ENCODE results near the gene ZNF674. TPM values are rescaled to one million over a fixed set of nuclear protein-coding genes. Genes with fewer than 3 reads are reported as not detected.

ZNF674 gene
- total and polyA plus RNA-seq, 9 of the 15 experiments (the other 6 are each of a cell fraction or from before 2014, with no cell fraction given), result 1.2 to 4.7 (median 2.6) TPM

DNA sequence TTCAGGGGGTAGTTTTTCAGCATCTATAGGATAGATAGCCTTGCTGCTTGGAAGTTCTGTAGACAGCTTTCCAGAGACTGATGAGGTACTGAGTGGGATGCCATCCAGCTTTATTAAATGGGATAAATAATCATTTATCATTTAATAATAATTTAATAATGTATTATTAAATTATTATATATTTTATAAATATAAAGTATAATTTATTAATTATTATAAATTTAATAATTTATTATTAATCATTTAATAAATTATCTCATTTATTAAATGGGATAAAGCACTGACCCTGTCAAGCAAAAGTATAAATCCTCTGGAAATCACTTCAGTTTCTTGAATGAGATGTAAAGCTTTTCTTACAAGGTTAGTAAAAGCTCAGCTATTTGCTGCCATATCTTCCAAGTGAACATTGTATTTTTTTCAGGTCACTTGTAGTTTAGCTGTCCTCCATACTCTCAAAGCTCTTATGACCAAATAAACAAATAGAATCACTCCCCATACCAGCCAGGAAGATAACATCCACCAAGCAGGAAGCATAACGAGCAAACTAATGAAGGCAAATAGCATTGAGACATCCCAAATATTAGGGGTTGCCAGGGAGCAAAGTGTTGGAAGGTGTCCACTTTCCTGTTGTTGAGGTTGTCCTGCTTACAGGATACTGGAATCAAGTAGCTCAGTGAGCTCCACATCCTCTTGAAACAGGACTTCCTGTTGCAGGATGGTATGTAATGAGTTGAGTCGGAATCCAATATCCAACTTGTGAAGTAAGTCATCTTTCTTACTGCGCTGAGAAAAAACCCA is 88.9 kb downstream of the ZNF674 start (continued):
- TF ChIP-seq, protein P1, sequence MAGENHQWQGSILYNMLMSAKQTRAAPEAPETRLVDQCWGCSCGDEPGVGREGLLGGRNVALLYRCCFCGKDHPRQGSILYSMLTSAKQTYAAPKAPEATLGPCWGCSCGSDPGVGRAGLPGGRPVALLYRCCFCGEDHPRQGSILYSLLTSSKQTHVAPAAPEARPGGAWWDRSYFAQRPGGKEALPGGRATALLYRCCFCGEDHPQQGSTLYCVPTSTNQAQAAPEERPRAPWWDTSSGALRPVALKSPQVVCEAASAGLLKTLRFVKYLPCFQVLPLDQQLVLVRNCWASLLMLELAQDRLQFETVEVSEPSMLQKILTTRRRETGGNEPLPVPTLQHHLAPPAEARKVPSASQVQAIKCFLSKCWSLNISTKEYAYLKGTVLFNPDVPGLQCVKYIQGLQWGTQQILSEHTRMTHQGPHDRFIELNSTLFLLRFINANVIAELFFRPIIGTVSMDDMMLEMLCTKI (IDR thresholded peaks at IDR 0.05; ENCODE audit: partially characterized antibody), result no peak
- TF ChIP-seq, protein P2, sequence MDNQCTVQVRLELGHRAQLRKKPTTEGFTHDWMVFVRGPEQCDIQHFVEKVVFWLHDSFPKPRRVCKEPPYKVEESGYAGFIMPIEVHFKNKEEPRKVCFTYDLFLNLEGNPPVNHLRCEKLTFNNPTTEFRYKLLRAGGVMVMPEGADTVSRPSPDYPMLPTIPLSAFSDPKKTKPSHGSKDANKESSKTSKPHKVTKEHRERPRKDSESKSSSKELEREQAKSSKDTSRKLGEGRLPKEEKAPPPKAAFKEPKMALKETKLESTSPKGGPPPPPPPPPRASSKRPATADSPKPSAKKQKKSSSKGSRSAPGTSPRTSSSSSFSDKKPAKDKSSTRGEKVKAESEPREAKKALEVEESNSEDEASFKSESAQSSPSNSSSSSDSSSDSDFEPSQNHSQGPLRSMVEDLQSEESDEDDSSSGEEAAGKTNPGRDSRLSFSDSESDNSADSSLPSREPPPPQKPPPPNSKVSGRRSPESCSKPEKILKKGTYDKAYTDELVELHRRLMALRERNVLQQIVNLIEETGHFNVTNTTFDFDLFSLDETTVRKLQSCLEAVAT (IDR thresholded peaks at IDR 0.05), result no peak
- TF ChIP-seq RBM25 (IDR thresholded peaks at IDR 0.05; ENCODE audit: low read depth, low read length, severe bottlenecking), result no peak
- TF ChIP-seq HMGN3 (IDR thresholded peaks at IDR 0.05; ENCODE audit: borderline replicate concordance, extremely low read depth, insufficient read length, low read depth, low read length), result no peak
- no peak for TF ChIP-seq BMI1 (IDR thresholded peaks at IDR 0.05; ENCODE audit: low read length)
- TF ChIP-seq CEBPG (CRISPR knock-in tag; IDR thresholded peaks at IDR 0.05), result no peak
- TF ChIP-seq CEBPG (tag; conservative IDR thresholded peaks at IDR 0.05 in 1 of 2, IDR thresholded peaks at IDR 0.05 in 1 of 2), result no peak
- TF ChIP-seq ZBTB8A (IDR thresholded peaks at IDR 0.05; ENCODE audit: partially characterized antibody), result no peak
- TF ChIP-seq TRIM28 (IDR thresholded peaks at IDR 0.05), result no peak
- TF ChIP-seq, protein P3, sequence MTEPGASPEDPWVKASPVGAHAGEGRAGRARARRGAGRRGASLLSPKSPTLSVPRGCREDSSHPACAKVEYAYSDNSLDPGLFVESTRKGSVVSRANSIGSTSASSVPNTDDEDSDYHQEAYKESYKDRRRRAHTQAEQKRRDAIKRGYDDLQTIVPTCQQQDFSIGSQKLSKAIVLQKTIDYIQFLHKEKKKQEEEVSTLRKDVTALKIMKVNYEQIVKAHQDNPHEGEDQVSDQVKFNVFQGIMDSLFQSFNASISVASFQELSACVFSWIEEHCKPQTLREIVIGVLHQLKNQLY (CRISPR knock-in tag; conservative IDR thresholded peaks at IDR 0.05), result no peak
- TF ChIP-seq ZNF561 (CRISPR knock-in tag; conservative IDR thresholded peaks at IDR 0.05), result no peak
- TF ChIP-seq FOXA1 (IDR thresholded peaks at IDR 0.05; ENCODE audit: borderline replicate concordance), result no peak
- no peak for TF ChIP-seq BCOR (IDR thresholded peaks at IDR 0.05)
- TF ChIP-seq HIVEP1 (CRISPR knock-in tag; IDR thresholded peaks at IDR 0.05), result no peak
- no peak for TF ChIP-seq PRMT5 (CRISPR knock-in tag; IDR thresholded peaks at IDR 0.05)

Small RNA genes lying within 50 kb of the gene (small RNA-seq; reads per million reads assigned to genes)
- gene RF00017, result not detected
- not detected for gene RNU6-50P

Other genes with a start within 250 kb of the ZNF674 start
- 0.09 and 0.16 TPM in 2 replicates for gene CHST7, start 28.3 kb upstream of the ZNF674 start, total RNA-seq (2014; rRNA removed)
- 0.06 and 0.07 TPM in 2 replicates for gene CHST7, start 28.3 kb upstream of the ZNF674 start, total RNA-seq (2014; rRNA removed; fragmentation: Illumina TruSeq; extraction: Trizol)
- gene CHST7, start 28.3 kb upstream of the ZNF674 start, total RNA-seq (2015; rRNA removed; fragmentation: Illumina TruSeq; extraction: Trizol), result not detected in 2 replicates
- gene CHST7, start 28.3 kb upstream of the ZNF674 start, total RNA-seq (2021), result 0.09 TPM in 1 of 2 replicates, not detected in the other
- gene CHST7, start 28.3 kb upstream of the ZNF674 start, polyA plus RNA-seq (2011; rRNA removed), result 0.06 and 0.11 TPM in 2 replicates
- 0.04 TPM in 1 of 2 replicates, not detected in the other for gene CHST7, start 28.3 kb upstream of the ZNF674 start, polyA plus RNA-seq (2014; fragmentation: Illumina TruSeq; extraction: Trizol)
- gene CHST7, start 28.3 kb upstream of the ZNF674 start, polyA plus RNA-seq (2014; fragmentation: Nextera tagmentation; extraction: Ambion mirVana), result under 1 TPM; 0.27 to 0.41 TPM
- 0.03 TPM in 1 of 2 replicates, not detected in the other for gene CHST7, start 28.3 kb upstream of the ZNF674 start, polyA plus RNA-seq (2014; rRNA removed)
- gene SLC9A7, start 213.7 kb upstream of the ZNF674 start, total RNA-seq (2014; rRNA removed), result 0.04 TPM in 1 of 2 replicates, not detected in the other
- gene SLC9A7, start 213.7 kb upstream of the ZNF674 start, total RNA-seq (2014; rRNA removed; fragmentation: Illumina TruSeq; extraction: Trizol), result 0.04 TPM in 1 of 2 replicates, not detected in the other
- not detected in 2 replicates for gene SLC9A7, start 213.7 kb upstream of the ZNF674 start, total RNA-seq (2015; rRNA removed; fragmentation: Illumina TruSeq; extraction: Trizol)
- gene SLC9A7, start 213.7 kb upstream of the ZNF674 start, total RNA-seq (2021), result 0.13 and 0.18 TPM in 2 replicates
- 0.01 and 0.06 TPM in 2 replicates for gene SLC9A7, start 213.7 kb upstream of the ZNF674 start, polyA plus RNA-seq (2011; rRNA removed)
- 0.01 and 0.13 TPM in 2 replicates for gene SLC9A7, start 213.7 kb upstream of the ZNF674 start, polyA plus RNA-seq (2014; fragmentation: Illumina TruSeq; extraction: Trizol)
- gene SLC9A7, start 213.7 kb upstream of the ZNF674 start, polyA plus RNA-seq (2014; fragmentation: Nextera tagmentation; extraction: Ambion mirVana), result not detected
- 0.53 TPM in 1 of 2 replicates, not detected in the other for gene SLC9A7, start 213.7 kb upstream of the ZNF674 start, polyA plus RNA-seq (2014; rRNA removed)

All from K562 (cell line).